ENCODE data around the gene NOL9. TPM values are rescaled to one million over a fixed set of nuclear protein-coding genes. Genes with fewer than 3 reads are reported as not detected.
A peak's percentile ranks its signal among the peaks of the same experiment; 100 is the strongest.
"Not testable (repeated sequence)": the region's sequence is repeated elsewhere in the genome, so short reads cannot be mapped to it uniquely, and the experiment has no call there.

NOL9 gene
- total RNA-seq, 4 donors from 2014 or later, result 17.9 to 30.9 (median 26.0) TPM

- Histone ChIP-seq H3K27me3 (no peaks in the 10 kb centered on the region), H3K4me3 (peak overlapping the region; percentile 83 to 97 (median 95)), H3K36me3 (peaks cover 0 to 36% (median 20%) of the 10 kb centered on the region in 3 donors), H3K27ac (peak overlapping the region; percentile 95 to 100 (median 98)), H3K4me1 (peaks cover 0 to 72% (median 62%) of the 10 kb centered on the region in 4 donors), H3K9me3 (no peaks in the 10 kb centered on the region)
- 1% methylated on average over 29 to 37 of the region's 40 CpGs for WGBS, 2 donors
- peak; percentile 69 to 74 for TF ChIP-seq POLR2A (IDR thresholded peaks at IDR 0.05)
- TF ChIP-seq EP300 (IDR thresholded peaks at IDR 0.05), result peak; percentile 58 to 93
- TF ChIP-seq CTCF (IDR thresholded peaks at IDR 0.05), result peak in 1 of 5 experiments; percentile 12
- DNase-seq (ENCODE audit: low spot score in 2 of 2), result peak; percentile 63 to 84
These were observed 47.0 kb upstream of the NOL9 start for GRCh38 chr1:6601049-6601922.

- H3K4me3 ChIP-seq, result peak overlapping the region; percentile 83 to 97 (median 95)
- H3K27me3 ChIP-seq, result no peaks in the 10 kb centered on the region
- H3K36me3 ChIP-seq, result peaks cover 0 to 44% (median 24%) of the 10 kb centered on the region in 3 donors
- peaks cover 0 to 73% (median 66%) of the 10 kb centered on the region in 4 donors for H3K4me1 ChIP-seq
- no peak for TF ChIP-seq EP300 (IDR thresholded peaks at IDR 0.05)
- TF ChIP-seq POLR2A (IDR thresholded peaks at IDR 0.05), result no peak
- WGBS, 2 donors, result 10 to 24% methylated on average over 8 to 10 of the region's 10 CpGs
- H3K27ac ChIP-seq, result peak overlapping the region; percentile 95 to 100 (median 98)
- DNase-seq (ENCODE audit: low spot score in 2 of 2), result no peak
- H3K9me3 ChIP-seq, result no peaks in the 10 kb centered on the region
These were observed 46.2 kb upstream of the NOL9 start for GRCh38 chr1:6600410-6601048.

- H3K27ac ChIP-seq, result peak overlapping the region; percentile 95 to 100 (median 98)
- H3K27me3 ChIP-seq; H3K9me3 ChIP-seq; DNase-seq (ENCODE audit: low spot score in 2 of 2): not testable (repeated sequence)
- peaks cover 0 to 49% (median 29%) of the 10 kb centered on the region in 3 donors for H3K36me3 ChIP-seq
- peak overlapping the region; percentile 83 to 97 (median 95) for H3K4me3 ChIP-seq
- 63 to 64% methylated on average over 8 of the region's 8 CpGs for WGBS, 2 donors
- H3K4me1 ChIP-seq, result peaks cover 0 to 71% (median 62%) of the 10 kb centered on the region in 4 donors
These were observed 45.7 kb upstream of the NOL9 start for GRCh38 chr1:6599991-6600390.

GRCh38 chr1:6599141-6599975 lies 45.0 kb upstream of the NOL9 start:
- H3K4me3 ChIP-seq, result peak overlapping the region in 3 of 4 donors; percentile 95 to 97 (median 95)
- peak overlapping the region; percentile 95 to 100 (median 98) for H3K27ac ChIP-seq
- WGBS, 2 donors, result 78 to 89% methylated on average over 20 to 25 of the region's 31 CpGs
- H3K4me1 ChIP-seq, result peaks cover 0 to 65% (median 56%) of the 10 kb centered on the region in 4 donors
- H3K36me3 ChIP-seq, result peaks cover 0 to 55% (median 32%) of the 10 kb centered on the region in 3 donors
- TF ChIP-seq EP300 (IDR thresholded peaks at IDR 0.05) (no peak), POLR2A (IDR thresholded peaks at IDR 0.05) (no peak), CTCF (IDR thresholded peaks at IDR 0.05) (no peak)
- H3K9me3 ChIP-seq, result no peaks in the 10 kb centered on the region
- no peaks in the 10 kb centered on the region for H3K27me3 ChIP-seq
- no peak for DNase-seq (ENCODE audit: low spot score in 2 of 2)

GRCh38 chr1:6597777-6598131 lies 43.4 kb upstream of the NOL9 start:
- WGBS, 2 donors, result 75 to 82% methylated on average over 4 to 6 of the region's 6 CpGs
- peaks cover 0 to 71% (median 47%) of the 10 kb centered on the region in 3 donors for H3K36me3 ChIP-seq

More at GRCh38 chr1:6597777-6598131, 43.4 kb upstream of the NOL9 start:
- peaks cover 0 to 63% (median 48%) of the 10 kb centered on the region in 4 donors for H3K4me1 ChIP-seq
- no peak for DNase-seq (ENCODE audit: low spot score in 2 of 2)
- no peaks in the 10 kb centered on the region for H3K27me3 ChIP-seq
- no peaks in the 10 kb centered on the region for H3K9me3 ChIP-seq
- TF ChIP-seq POLR2A (IDR thresholded peaks at IDR 0.05), result no peak
- no peak for TF ChIP-seq EP300 (IDR thresholded peaks at IDR 0.05)
- no peak for TF ChIP-seq CTCF (IDR thresholded peaks at IDR 0.05)
- H3K4me3 ChIP-seq, result no peak overlapping the region
- H3K27ac ChIP-seq, result peak overlapping the region in 2 of 4 donors; percentile 38 to 47

All from tibial nerve (tissue), 4 donors.